NOMO-1 treated with DMSO at 0.1 percent for 48 hours (cell line): Measurements from ENCODE around the gene IFNL3.

Source experiments
- DNase-seq: peaks from one replicate; lab custom pipeline; 2025; ENCODE audit not compliant: unreplicated experiment; lab: John Stamatoyannopoulos, UW

IFNL3 gene

GRCh38 chr19:39194832-39195542, 49.8 kb downstream of the IFNL3 start:
- no peak for DNase-seq

GRCh38 chr19:39193803-39194202, 51.0 kb downstream of the IFNL3 start:
- DNase-seq, result no peak
